ENCODE results near the gene GPC4.

GRCh38 chrX:133254666-133255065 lies 160.6 kb downstream of the GPC4 start:
- TF ChIP-seq JUN (IDR thresholded peaks at IDR 0.05; ENCODE audit: borderline replicate concordance, insufficient read depth, insufficient read length, low read depth), result no peak
- no peak for TF ChIP-seq CTCF (IDR thresholded peaks at IDR 0.05; ENCODE audit: extremely low read depth in 1 of 2, insufficient read depth in 1 of 2, low read depth in 1 of 2, low read length in 2 of 2)
- no peak for TF ChIP-seq POLR2A (IDR thresholded peaks at IDR 0.05; ENCODE audit: low read depth, low read length)
- no peak for TF ChIP-seq MYC (IDR thresholded peaks at IDR 0.05; ENCODE audit: low read depth, low read length)
- no peak for TF ChIP-seq MAX (IDR thresholded peaks at IDR 0.05; ENCODE audit: insufficient read depth, insufficient read length)
- no peak for TF ChIP-seq EZH2 (IDR thresholded peaks at IDR 0.05; ENCODE audit: borderline replicate concordance, low read depth, low read length, severe bottlenecking)

Measured in endothelial cell of umbilical vein (primary cell).